Right atrium auricular region (tissue), 2 donors: ENCODE data around the gene CPXM2. TPM values are rescaled to one million over a fixed set of nuclear protein-coding genes. Genes with fewer than 3 reads are reported as not detected.

Source experiments
- DNase-seq: peaks from one replicate; pipeline ENCODE4 v3.0.0-alpha.2; 2019; ENCODE audit warnings: low spot score
- H3K27ac ChIP-seq, 2 donors: fragments of 200-600 bp; sonication (generic); 1 replicate in 1 of 2; 2 replicates in 1 of 2; pipeline ENCODE4 v1.5.1; 2016 to 2019
- H3K27me3 ChIP-seq, 2 donors: fragments of 200-600 bp; sonication (generic); one replicate each; pipeline versions ENCODE4 v1.5.1 to v1.6.0; 2017 to 2019
- H3K36me3 ChIP-seq: fragments of 200-600 bp; sonication (generic); one replicate; pipeline ENCODE4 v1.5.1; 2016
- H3K4me1 ChIP-seq, 2 donors: fragments of 200-600 bp; sonication (generic); one replicate each; pipeline versions ENCODE4 v1.5.1 to v1.6.0; 2017 to 2019
- H3K4me3 ChIP-seq, 2 donors: fragments of 200-600 bp; sonication (generic); 1 replicate in 1 of 2; 2 replicates in 1 of 2; pipeline ENCODE4 v1.5.1; 2017 to 2019; ENCODE audit warnings: mild to moderate bottlenecking in 1 of 2, moderate library complexity in 1 of 2
- H3K9me3 ChIP-seq, 2 donors: fragments of 200-600 bp; sonication (generic); one replicate each; pipeline ENCODE4 v1.5.1; 2019
- total RNA-seq, 2 donors: library from RNA; depleted of rRNA; stranded (reverse); fragments of >200 nt; gene quantifications; one replicate each; pipeline ENCODE4 v1.1.0, GENCODE V29; 2016
- TF ChIP-seq, protein P1 (sequence below), 2 donors: fragments of 200-600 bp; sonication (generic); IDR thresholded peaks; one replicate each; pipeline ENCODE4 v1.5.1; 2019; ENCODE audit warnings: antibody characterized with exemption in 2 of 2

The CPXM2 gene
- total RNA-seq, 2 donors from 2014 or later: 8.3 to 8.5 TPM

DNA sequence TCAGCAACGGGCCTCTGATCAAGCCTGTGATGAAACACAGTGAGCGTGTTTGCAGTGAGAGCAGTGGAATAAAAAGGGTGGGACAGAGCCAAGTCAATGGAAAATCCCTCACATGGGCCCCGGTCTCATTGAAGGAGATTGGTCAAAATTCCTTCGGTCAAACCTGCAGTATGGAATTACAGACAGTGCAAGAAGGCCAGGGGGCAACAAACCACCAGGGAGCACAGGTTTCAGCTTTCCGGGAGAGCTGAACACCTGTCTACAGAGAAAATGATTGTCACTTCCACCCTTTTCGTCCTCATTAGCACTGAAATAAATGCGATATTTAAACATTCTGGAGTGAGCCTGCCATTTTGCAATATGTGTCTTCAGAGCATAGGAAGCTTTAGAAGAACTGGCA lies 132.6 kb downstream of the CPXM2 start:
- no peaks in the 10 kb centered on the region for H3K36me3 ChIP-seq
- TF ChIP-seq, protein P1, sequence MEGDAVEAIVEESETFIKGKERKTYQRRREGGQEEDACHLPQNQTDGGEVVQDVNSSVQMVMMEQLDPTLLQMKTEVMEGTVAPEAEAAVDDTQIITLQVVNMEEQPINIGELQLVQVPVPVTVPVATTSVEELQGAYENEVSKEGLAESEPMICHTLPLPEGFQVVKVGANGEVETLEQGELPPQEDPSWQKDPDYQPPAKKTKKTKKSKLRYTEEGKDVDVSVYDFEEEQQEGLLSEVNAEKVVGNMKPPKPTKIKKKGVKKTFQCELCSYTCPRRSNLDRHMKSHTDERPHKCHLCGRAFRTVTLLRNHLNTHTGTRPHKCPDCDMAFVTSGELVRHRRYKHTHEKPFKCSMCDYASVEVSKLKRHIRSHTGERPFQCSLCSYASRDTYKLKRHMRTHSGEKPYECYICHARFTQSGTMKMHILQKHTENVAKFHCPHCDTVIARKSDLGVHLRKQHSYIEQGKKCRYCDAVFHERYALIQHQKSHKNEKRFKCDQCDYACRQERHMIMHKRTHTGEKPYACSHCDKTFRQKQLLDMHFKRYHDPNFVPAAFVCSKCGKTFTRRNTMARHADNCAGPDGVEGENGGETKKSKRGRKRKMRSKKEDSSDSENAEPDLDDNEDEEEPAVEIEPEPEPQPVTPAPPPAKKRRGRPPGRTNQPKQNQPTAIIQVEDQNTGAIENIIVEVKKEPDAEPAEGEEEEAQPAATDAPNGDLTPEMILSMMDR (IDR thresholded peaks at IDR 0.05): no peak
- H3K4me3 ChIP-seq: no peak overlapping the region
- DNase-seq: no peak
- H3K9me3 ChIP-seq: no peaks in the 10 kb centered on the region
- no peaks in the 10 kb centered on the region for H3K4me1 ChIP-seq
- H3K27ac ChIP-seq: no peak overlapping the region
- H3K27me3 ChIP-seq: no peaks in the 10 kb centered on the region

- Histone ChIP-seq H3K36me3 (no peaks in the 10 kb centered on the region), H3K4me1 (no peaks in the 10 kb centered on the region), H3K4me3 (no peak overlapping the region), H3K27me3 (no peaks in the 10 kb centered on the region), H3K9me3 (no peaks in the 10 kb centered on the region), H3K27ac (no peak overlapping the region)
- DNase-seq: no peak
- TF ChIP-seq, protein P1 (IDR thresholded peaks at IDR 0.05): no peak
These were observed 133.8 kb downstream of the CPXM2 start for GRCh38 chr10:123757853-123758252.

DNA sequence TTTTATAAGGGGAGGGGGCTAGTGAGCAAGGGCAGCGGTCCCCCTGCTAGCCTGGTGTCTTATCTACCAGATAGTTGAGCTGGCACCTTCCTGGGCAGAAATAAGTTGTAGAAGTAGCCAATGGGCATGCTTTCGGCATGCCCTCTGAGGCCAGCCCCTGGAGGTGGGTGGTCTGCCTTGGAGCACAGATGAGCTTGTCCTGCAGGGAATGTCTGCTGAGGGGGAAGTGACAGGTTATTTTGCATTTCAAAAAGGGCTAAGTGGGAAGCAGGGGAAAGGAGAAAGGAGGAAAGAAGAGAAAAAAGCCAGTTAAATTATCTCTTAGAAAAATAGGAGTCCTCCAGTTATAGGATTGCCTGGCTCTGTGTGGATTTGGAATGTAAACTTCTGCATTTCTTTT lies 136.5 kb downstream of the CPXM2 start:
- no peaks in the 10 kb centered on the region for H3K4me1 ChIP-seq
- H3K27ac ChIP-seq: no peak overlapping the region
- TF ChIP-seq, protein P1 (IDR thresholded peaks at IDR 0.05): no peak
- no peaks in the 10 kb centered on the region for H3K9me3 ChIP-seq
- no peak overlapping the region for H3K4me3 ChIP-seq
- no peaks in the 10 kb centered on the region for H3K36me3 ChIP-seq
- no peaks in the 10 kb centered on the region for H3K27me3 ChIP-seq
- no peak for DNase-seq

DNA sequence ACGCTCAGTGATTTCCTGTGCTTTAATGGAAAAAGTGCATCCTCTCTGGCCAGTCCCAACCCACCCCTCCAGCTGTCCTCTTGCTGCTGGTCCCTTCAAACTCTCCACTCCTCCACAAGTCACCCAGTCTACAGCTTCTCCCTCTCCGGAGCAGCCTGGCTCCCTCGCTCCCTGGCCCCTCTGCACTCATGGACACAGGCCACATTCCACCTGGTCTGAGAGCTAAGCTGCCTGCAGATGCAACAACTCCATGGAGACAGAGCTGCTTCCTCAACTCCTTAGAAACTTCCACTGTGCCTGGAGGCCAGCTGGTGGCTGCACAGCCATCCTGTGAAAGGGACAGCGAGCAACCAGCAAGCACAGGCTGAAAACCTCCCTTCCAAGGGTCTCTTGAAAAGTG lies 137.5 kb downstream of the CPXM2 start:
- H3K4me1 ChIP-seq: no peaks in the 10 kb centered on the region
- no peaks in the 10 kb centered on the region for H3K9me3 ChIP-seq
- no peak overlapping the region for H3K4me3 ChIP-seq
- no peaks in the 10 kb centered on the region for H3K36me3 ChIP-seq
- TF ChIP-seq, protein P1 (IDR thresholded peaks at IDR 0.05): no peak
- no peak overlapping the region for H3K27ac ChIP-seq
- no peak for DNase-seq
- H3K27me3 ChIP-seq: no peaks in the 10 kb centered on the region

DNA sequence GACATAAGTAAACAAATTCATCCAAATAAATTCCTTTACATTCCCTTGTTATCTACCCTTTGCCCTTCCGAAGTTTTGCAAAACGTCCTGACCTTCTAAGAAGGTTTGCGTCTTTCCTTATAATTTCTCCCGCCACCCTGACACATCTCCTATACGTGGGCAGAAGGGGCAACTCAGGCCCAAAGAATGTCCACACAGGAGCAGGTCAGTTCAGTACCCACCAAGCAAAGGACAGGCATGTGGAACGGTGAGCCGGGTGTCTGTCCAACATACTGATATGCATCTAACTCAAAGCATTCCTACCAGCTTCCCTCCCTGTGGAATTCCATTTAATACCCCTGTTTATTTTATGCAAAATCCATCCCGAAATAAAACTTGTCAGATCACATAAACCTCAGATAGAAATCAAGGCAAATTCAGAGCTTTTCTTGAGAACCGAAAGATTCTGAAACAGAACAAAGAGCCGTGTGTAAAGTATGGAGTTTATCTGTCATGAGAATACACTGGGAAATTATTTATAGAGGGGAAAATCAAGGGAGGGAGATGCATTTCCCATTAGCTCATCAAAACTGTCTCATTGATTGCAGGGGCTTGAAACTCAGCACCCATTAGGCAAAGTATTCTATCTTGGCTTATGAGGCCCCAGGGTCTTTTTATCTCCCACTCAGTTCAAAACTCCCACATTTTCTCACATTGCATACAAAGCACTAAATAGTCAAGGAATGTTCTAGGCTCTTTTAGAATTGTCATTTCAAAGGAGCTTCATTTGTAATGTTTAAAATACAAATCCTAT lies 140.1 kb downstream of the CPXM2 start:
- no peak overlapping the region for H3K4me3 ChIP-seq
- H3K4me1 ChIP-seq: no peaks in the 10 kb centered on the region
- no peak overlapping the region for H3K27ac ChIP-seq
- DNase-seq: no peak
- H3K27me3 ChIP-seq: no peaks in the 10 kb centered on the region
- no peaks in the 10 kb centered on the region for H3K9me3 ChIP-seq
- H3K36me3 ChIP-seq: no peaks in the 10 kb centered on the region
- TF ChIP-seq, protein P1 (IDR thresholded peaks at IDR 0.05): no peak

GRCh38 chr10:123750901-123751300 lies 140.7 kb downstream of the CPXM2 start:
- Histone ChIP-seq H3K27ac (no peak overlapping the region), H3K4me3 (no peak overlapping the region), H3K27me3 (no peaks in the 10 kb centered on the region), H3K9me3 (no peaks in the 10 kb centered on the region), H3K4me1 (no peaks in the 10 kb centered on the region), H3K36me3 (no peaks in the 10 kb centered on the region)
- TF ChIP-seq, protein P1 (IDR thresholded peaks at IDR 0.05): no peak
- DNase-seq: no peak
